Measurements from ENCODE around the gene MBD6. TPM values are rescaled to one million over a fixed set of nuclear protein-coding genes. Genes with fewer than 3 reads are reported as not detected.

MBD6 gene
- total and polyA plus RNA-seq, 2 of the 8 experiments (the other 6 are each of a cell fraction or from before 2014, with no cell fraction given): 3.9 to 32.3 TPM

DNA sequence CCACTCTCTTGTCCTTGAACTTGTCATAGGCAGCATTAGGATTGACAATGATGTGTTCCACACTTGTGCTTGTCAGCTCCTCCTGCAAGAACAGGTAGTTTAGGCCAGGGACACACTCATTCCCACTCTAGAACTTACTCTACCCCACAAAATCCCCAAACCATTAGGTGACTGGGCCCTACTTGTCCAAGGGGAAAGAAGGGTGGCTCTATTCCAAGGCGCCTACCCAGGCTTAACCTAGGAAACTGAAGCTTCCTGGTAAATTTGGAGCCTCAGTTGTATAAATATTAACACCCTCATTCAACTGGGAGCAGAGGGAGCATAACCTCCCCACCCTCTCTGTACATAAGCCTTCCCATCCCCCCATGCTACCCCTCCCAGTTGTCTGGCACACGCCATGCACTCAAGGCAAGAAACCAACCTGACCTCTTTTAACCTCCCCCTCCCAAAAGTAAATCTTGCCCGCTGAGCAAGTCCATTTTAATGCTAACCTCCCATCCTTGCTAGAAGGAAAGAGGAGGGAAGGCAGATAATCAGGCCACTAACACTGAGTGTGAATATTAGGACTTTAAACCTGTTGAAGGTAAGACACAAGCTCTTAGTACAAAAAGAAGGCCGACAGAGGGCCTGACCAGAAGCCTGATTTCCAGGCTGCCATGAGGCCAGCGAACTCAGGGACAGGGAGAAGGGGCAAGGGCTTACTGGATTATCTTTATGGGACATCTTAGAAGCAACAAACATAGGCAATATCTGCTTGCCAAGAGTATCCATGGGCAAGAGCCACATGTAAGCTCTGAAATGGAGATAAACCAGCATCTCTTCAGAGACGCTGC, 13.4 kb downstream of the MBD6 start:
- H2BK15ac ChIP-seq (ENCODE audit: low read length): no peak overlapping the region
- H3K79me1 ChIP-seq (ENCODE audit: low read depth, low read length): no peaks in the 10 kb centered on the region
- no peak overlapping the region for H3K56ac ChIP-seq (replicated peaks; ENCODE audit: insufficient read length, low read depth, low read length)
- H2AK5ac ChIP-seq (ENCODE audit: low read depth, low read length): no peak overlapping the region
- peaks cover 0 to 14% of the 10 kb centered on the region in 2 experiments for H4K20me1 ChIP-seq (replicated peaks in 1 of 2; ENCODE audit: control insufficient read depth in 1 of 2, insufficient read depth in 2 of 2, low read length in 2 of 2)
- H2BK12ac ChIP-seq (ENCODE audit: low read depth, low read length): no peak overlapping the region
- no peak overlapping the region for H4K5ac ChIP-seq (ENCODE audit: insufficient read length, low read depth, low read length)
- H2AFZ ChIP-seq (ENCODE audit: low read length): no peak overlapping the region
- no peak overlapping the region for H4K91ac ChIP-seq (replicated peaks; ENCODE audit: insufficient read length, low read length)
- no peak overlapping the region for H2BK5ac ChIP-seq (ENCODE audit: low read depth, low read length)
- no peak overlapping the region for H3K9ac ChIP-seq (replicated peaks in 1 of 4; ENCODE audit: extremely low read depth in 1 of 4, low read depth in 3 of 4, low read length in 3 of 4)
- no peak overlapping the region for H3K18ac ChIP-seq (ENCODE audit: extremely low read depth, low read length)
- H3K23ac ChIP-seq (ENCODE audit: insufficient read length): no peak overlapping the region
- no peaks in the 10 kb centered on the region for H3K9me3 ChIP-seq (ENCODE audit: insufficient read depth in 2 of 2, low read depth in 1 of 2, low read length in 1 of 2)
- H3K4me1 ChIP-seq (replicated peaks in 1 of 4; ENCODE audit: control insufficient read depth in 3 of 4, insufficient read depth in 4 of 4, low read length in 3 of 4): peaks cover 0 to 2% (median 0%) of the 10 kb centered on the region in 4 experiments; a peak in 1 of 7 replicates
- DNase-seq (ENCODE audit: low read depth in 1 of 2, low spot score in 2 of 2): no peak
- 63% methylated on average over 6 of the region's 6 CpGs; no CpG with 5 or more reads in 1 of the 2 experiments for WGBS, 2 experiments (ENCODE audit: extremely low coverage in 1 of 2, insufficient coverage in 1 of 2, insufficient read length in 1 of 2, insufficient replicate concordance in 2 of 2, low coverage in 1 of 2, low lambda C conversion rate in 2 of 2, missing lambda C conversion rate in 1 of 2)
- POLR2A ChIA-PET (ENCODE audit: partially characterized antibody): interaction anchor here (0.5 to 8.9 kb wide), 12 partner anchors 9 to 1492 kb away, joined by 3 to 65 read pairs (median 4); partner anchors contain the start of genes DCTN2 and DDIT3
- H3K14ac ChIP-seq (ENCODE audit: insufficient read length): no peak overlapping the region
- H3K27ac ChIP-seq (ENCODE audit: low read depth, low read length): no peak overlapping the region
- no peak overlapping the region for H3K4me3 ChIP-seq (ENCODE audit: extremely low read depth in 1 of 4, insufficient read depth in 2 of 4, low read depth in 3 of 4, low read length in 4 of 4)
- CTCF ChIA-PET (ENCODE audit: partially characterized antibody): interaction anchor here (1.1 to 5.6 kb wide), 3 partner anchors 10 to 85 kb away, joined by 4 to 29 read pairs (median 4); no protein-coding TSS in a partner anchor
- H4K8ac ChIP-seq (ENCODE audit: extremely low read depth, insufficient read depth, low read length): no peak overlapping the region
- peak overlapping the region; percentile 8 to 27; a peak in 1 of 4 replicates for H3K4me2 ChIP-seq (ENCODE audit: insufficient read depth in 1 of 2, low read depth in 2 of 2, low read length in 2 of 2)
- H3K79me2 ChIP-seq (ENCODE audit: control insufficient read depth in 1 of 2, insufficient read depth in 2 of 2, low read length in 2 of 2): no peaks in the 10 kb centered on the region
- H2BK20ac ChIP-seq (ENCODE audit: low read length): no peak overlapping the region
- no peak overlapping the region for H3K4ac ChIP-seq (replicated peaks; ENCODE audit: insufficient read length, low read depth, low read length)
- no peak overlapping the region for H2BK120ac ChIP-seq (replicated peaks; ENCODE audit: low read depth, low read length)
- H3K36me3 ChIP-seq (ENCODE audit: control insufficient read depth in 2 of 4, insufficient read depth in 4 of 4, low read length in 3 of 4): peaks cover 14 to 45% (median 40%) of the 10 kb centered on the region in 4 experiments; a peak in 7 of 8 replicates
- peaks cover 0 to 1% (median 0%) of the 10 kb centered on the region in 4 experiments; a peak in 1 of 7 replicates for H3K27me3 ChIP-seq (replicated peaks in 1 of 4; ENCODE audit: control insufficient read depth in 3 of 4, extremely low read depth in 1 of 4, insufficient read depth in 3 of 4, low read length in 3 of 4)
- no peaks in the 10 kb centered on the region for H3K23me2 ChIP-seq (ENCODE audit: low read depth, low read length)
- FAIRE-seq: no peak
- TF ChIP-seq ASH2L (IDR thresholded peaks at IDR 0.05; ENCODE audit: low read length) (no peak), SP1 (IDR thresholded peaks at IDR 0.05; ENCODE audit: low read depth, low read length) (no peak), JUN (IDR thresholded peaks at IDR 0.05; ENCODE audit: low read depth, low read length) (no peak), GABPA (IDR thresholded peaks at IDR 0.05; ENCODE audit: borderline replicate concordance, insufficient read depth, low read length) (no peak), CTBP2 (IDR thresholded peaks at IDR 0.05; ENCODE audit: borderline replicate concordance, insufficient read depth, insufficient read length, low read length) (no peak), TAF7 (optimal IDR thresholded peaks at IDR 0.05; ENCODE audit: borderline replicate concordance, low read depth, low read length) (no peak), POU5F1 (IDR thresholded peaks at IDR 0.05; ENCODE audit: low read depth, low read length) (no peak), RAD21 (IDR thresholded peaks at IDR 0.05 in 1 of 2, conservative IDR thresholded peaks at IDR 0.05 in 1 of 2; ENCODE audit: low read depth in 2 of 2, low read length in 2 of 2) (no peak)
- TF ChIP-seq, protein P1, sequence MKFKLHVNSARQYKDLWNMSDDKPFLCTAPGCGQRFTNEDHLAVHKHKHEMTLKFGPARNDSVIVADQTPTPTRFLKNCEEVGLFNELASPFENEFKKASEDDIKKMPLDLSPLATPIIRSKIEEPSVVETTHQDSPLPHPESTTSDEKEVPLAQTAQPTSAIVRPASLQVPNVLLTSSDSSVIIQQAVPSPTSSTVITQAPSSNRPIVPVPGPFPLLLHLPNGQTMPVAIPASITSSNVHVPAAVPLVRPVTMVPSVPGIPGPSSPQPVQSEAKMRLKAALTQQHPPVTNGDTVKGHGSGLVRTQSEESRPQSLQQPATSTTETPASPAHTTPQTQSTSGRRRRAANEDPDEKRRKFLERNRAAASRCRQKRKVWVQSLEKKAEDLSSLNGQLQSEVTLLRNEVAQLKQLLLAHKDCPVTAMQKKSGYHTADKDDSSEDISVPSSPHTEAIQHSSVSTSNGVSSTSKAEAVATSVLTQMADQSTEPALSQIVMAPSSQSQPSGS (IDR thresholded peaks at IDR 0.05; ENCODE audit: low read length): no peak

Measured in H1 (cell line).